ENCODE measurements around the gene DMBT1. TPM values are rescaled to one million over a fixed set of nuclear protein-coding genes. Genes with fewer than 3 reads are reported as not detected.

Gene DMBT1
- total and polyA plus RNA-seq, 2 of the 4 experiments (the other 2 are of a cell fraction), result under 0.01 TPM; not detected in 1

GRCh38 chr10:122525788-122526187 lies 34.8 kb upstream of the DMBT1 start:
- H3K4me1 ChIP-seq (ENCODE audit: control insufficient read depth, insufficient read depth, low read length), result 0 out of 2 replicates have a peak, but pooled peaks cover 2% of the 10 kb centered on the region

More at GRCh38 chr10:122525788-122526187, 34.8 kb upstream of the DMBT1 start:
- TF ChIP-seq CTCF (conservative IDR thresholded peaks at IDR 0.05; ENCODE audit: low read depth, low read length) (0 out of 2 replicates have a peak, but pooled peaks have one; percentile 12), CHD1 (IDR thresholded peaks at IDR 0.05; ENCODE audit: low read depth, low read length) (no peak), CEBPB (IDR thresholded peaks at IDR 0.05; ENCODE audit: low read depth, low read length) (no peak)
- no peak overlapping the region for H2BK120ac ChIP-seq (ENCODE audit: low read depth, low read length)
- no peak overlapping the region for H4K5ac ChIP-seq (ENCODE audit: low read depth, low read length)
- H2AK5ac ChIP-seq (ENCODE audit: low read depth, low read length), result no peak overlapping the region
- intact Hi-C loops (cut with micrococcal nuclease) (no loop called here), in situ Hi-C loops (cut with MboI; ENCODE audit: low sequenced_read_pairs) (no loop called here), dilution Hi-C loops (cut with HindIII; ENCODE audit: low sequenced_read_pairs, unreplicated experiment) (no loop called here)
- no peak overlapping the region for H2AK9ac ChIP-seq (replicated peaks; ENCODE audit: low read depth, low read length, poor library complexity)
- H3K9me3 ChIP-seq (ENCODE audit: control insufficient read depth, insufficient read depth, low read length), result no peaks in the 10 kb centered on the region
- H3K27ac ChIP-seq (ENCODE audit: insufficient read depth, low read length), result no peak overlapping the region
- H3K56ac ChIP-seq (ENCODE audit: extremely low read depth, insufficient read depth, low read length), result no peak overlapping the region
- no peak overlapping the region for H2BK20ac ChIP-seq (ENCODE audit: low read depth, low read length)
- no peak overlapping the region for H3K4me3 ChIP-seq (ENCODE audit: insufficient read depth, low read depth, low read length)
- no peak overlapping the region for H3K23ac ChIP-seq (ENCODE audit: low read depth, low read length)
- no peak overlapping the region for H4K91ac ChIP-seq (ENCODE audit: insufficient read depth, low read depth, low read length)
- no peak overlapping the region for H3K4ac ChIP-seq (ENCODE audit: low read depth, low read length)
- H2BK5ac ChIP-seq (ENCODE audit: low read depth, low read length, poor library complexity, severe bottlenecking), result no peak overlapping the region
- no peak overlapping the region for H3K4me2 ChIP-seq (ENCODE audit: low read depth, low read length)
- ChIA-PET CTCF (no interaction called here), POLR2A (ENCODE audit: unreplicated experiment) (no interaction called here)
- H3K9me1 ChIP-seq (ENCODE audit: insufficient read depth, low read length), result no peaks in the 10 kb centered on the region
- no peak overlapping the region for H3K14ac ChIP-seq (replicated peaks; ENCODE audit: low read depth, low read length)
- no peak for ATAC-seq (ENCODE audit: low read depth)
- no peak overlapping the region for H2BK15ac ChIP-seq (ENCODE audit: low read depth, low read length)
- WGBS, 2 experiments (ENCODE audit: extremely low coverage in 2 of 2, insufficient read length in 1 of 2), result 20% methylated on average over 1 of the region's 6 CpGs; no CpG with 5 or more reads in 1 of the 2 experiments
- H3K36me3 ChIP-seq (ENCODE audit: control insufficient read depth, insufficient read depth, low read length), result no peaks in the 10 kb centered on the region
- BruUV-seq (replicated peaks), result no TSS peak
- H3K18ac ChIP-seq (ENCODE audit: low read depth, low read length), result no peak overlapping the region
- peaks cover 11% of the 10 kb centered on the region for H3K27me3 ChIP-seq (ENCODE audit: control insufficient read depth, insufficient read depth, low read length)
- DNase-seq, result no peak
- no peaks in the 10 kb centered on the region for H4K20me1 ChIP-seq (ENCODE audit: insufficient read depth, low read length)
- H3K9ac ChIP-seq (ENCODE audit: low read depth, low read length), result no peak overlapping the region
- H2AFZ ChIP-seq (replicated peaks; ENCODE audit: low read length, poor library complexity), result no peak overlapping the region
- no peak overlapping the region for H4K8ac ChIP-seq (ENCODE audit: low read depth in 2 of 2, low read length in 2 of 2)
- H3K79me1 ChIP-seq (ENCODE audit: low read depth in 1 of 2, low read length in 2 of 2), result no peaks in the 10 kb centered on the region

Data from IMR-90 (cell line).